ENCODE results near the gene RBP5. TPM values are rescaled to one million over a fixed set of nuclear protein-coding genes. Genes with fewer than 3 reads are reported as not detected.

The RBP5 gene
- total RNA-seq, 1 donor from 2014 or later, result 0.46 TPM

DNA sequence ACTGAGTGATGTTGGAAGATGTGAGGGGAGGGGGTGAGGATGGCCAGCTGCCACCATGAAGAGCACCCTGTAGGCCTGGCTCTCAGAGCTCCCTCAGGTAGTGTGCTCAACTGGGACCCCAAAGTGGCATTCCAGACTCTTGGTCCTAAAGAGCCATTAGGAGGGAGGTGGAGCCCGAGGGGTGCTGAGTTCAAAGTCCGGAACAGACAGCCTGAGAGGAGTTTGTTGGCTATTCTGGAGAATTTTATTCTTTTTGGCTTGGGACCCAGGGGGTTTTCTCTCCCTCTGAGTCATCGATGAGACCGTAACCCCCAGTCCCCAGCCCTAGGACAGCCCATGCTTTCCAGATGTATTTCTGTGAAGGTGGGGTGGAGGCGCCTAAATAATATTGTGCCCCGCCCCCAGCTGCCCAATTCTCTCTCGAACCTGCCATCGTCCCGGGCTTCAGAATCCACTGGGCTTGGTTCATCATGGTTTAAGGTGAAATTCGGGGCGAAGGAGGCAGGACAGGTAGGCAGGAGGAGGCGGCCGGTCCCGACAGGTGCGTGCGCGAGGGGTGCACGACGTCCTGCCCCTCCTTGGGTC lies 690 bp upstream of the RBP5 start:
- no peak for ATAC-seq (ENCODE audit: poor library complexity)
- intact Hi-C loops (cut with DNase I), result no loop called here

DNA sequence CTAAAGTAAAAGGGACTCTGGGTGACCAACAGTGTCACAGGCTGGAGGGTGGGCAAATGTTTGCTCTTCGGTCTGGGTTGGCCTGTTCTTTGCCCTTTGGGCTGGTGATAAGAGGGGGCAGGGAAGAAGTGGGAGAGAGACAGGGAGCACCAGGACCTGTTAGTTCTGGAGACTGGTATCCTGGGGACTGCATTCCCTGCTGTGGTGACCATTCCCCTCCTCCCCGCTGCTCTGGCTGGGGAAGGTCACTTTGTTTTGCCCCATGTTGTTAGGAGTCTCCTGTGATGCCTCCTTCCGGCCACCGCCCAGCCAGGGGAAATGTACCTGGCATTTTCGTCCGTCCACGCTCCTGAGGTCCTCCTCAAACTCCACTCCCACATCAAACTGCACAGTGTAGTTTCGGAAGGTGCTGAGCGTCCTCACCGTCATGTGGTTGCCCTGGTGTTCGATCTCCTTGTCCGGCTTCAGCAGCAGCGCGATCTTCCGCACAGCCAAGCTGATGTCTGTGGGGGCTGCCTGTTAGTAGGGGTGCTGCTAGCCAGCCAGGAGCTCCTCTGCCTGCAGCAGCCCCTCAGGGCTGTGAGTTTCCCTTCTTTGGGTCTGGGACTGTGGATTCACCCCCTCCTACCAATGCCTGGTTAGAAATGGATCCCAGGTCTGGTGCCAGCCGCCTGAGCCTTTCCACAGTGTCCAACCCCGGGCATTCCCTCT lies 618 bp downstream of the RBP5 start:
- ATAC-seq (ENCODE audit: poor library complexity), result no peak
- intact Hi-C loops (cut with DNase I), result no loop called here
- DNase-seq, result no peak

More for the DNA sequence above, 690 bp upstream of the RBP5 start:
- DNase-seq, result no peak

DNA sequence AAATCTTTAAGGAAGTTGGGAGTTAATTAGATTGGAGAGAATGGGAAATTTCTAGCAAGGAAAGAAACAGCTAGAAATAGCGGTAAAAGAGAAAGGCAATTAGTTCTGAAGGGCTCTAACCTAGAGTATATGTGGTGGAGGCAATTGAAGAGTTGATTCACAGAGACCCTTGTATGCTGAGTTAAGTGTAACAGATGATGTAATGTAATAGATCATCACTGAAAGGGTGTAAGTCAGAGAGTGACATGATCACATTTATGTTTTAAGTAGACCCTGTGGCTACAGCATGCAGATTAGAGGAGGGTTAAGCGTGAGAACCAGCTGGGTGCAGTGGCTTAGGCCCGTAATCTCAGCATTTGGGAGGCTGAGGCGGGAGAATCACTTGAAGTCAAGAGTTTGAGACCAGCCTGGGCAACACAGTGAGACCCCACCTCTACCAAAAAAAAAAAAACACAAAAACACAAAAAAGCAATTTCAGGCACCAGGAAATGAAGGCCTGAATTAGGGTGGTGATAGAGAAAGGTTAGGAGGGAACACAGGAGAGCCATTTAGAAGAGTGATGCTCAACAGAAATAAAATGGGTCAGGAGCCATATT lies 3.0 kb downstream of the RBP5 start:
- ATAC-seq (ENCODE audit: poor library complexity) (no peak), DNase-seq (no peak)
- intact Hi-C loops (cut with DNase I), result no loop called here

DNA sequence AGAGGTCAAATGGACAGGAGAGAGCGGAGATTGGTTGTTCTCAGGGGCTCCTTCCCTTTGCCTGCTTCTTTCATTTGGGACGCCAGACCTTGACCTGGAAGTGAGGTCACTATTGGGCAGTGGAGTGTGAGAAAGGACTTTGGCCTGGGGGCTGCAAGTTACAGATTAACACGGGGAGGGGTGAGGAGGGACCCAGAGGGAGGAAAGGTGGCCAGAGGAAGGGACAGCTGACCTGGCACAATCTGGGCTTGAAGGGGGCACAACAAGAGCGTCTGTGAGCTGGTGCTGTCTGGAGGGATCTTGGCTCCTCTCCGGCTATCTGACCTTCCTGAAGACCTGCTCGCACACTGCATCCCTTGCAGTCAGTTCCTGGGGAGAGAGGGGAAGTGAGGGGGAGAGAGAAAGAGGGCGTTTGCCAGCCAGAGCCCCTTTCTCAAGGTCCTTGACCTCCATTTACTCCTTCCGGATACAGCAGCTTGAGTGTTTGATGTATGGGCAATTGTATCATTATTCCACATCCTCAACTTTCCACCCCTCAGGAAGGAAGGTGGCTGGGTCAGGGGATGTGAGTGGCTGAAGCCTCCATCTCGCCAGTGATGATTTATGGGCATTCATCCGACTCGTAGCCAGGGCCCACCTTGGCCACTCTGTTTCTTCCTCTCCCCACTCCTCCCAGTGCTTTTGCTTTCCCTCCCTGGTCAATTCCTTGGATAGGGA lies 4.7 kb downstream of the RBP5 start:
- DNase-seq (no peak), ATAC-seq (ENCODE audit: poor library complexity) (no peak)
- intact Hi-C loops (cut with DNase I), result no loop called here

DNA sequence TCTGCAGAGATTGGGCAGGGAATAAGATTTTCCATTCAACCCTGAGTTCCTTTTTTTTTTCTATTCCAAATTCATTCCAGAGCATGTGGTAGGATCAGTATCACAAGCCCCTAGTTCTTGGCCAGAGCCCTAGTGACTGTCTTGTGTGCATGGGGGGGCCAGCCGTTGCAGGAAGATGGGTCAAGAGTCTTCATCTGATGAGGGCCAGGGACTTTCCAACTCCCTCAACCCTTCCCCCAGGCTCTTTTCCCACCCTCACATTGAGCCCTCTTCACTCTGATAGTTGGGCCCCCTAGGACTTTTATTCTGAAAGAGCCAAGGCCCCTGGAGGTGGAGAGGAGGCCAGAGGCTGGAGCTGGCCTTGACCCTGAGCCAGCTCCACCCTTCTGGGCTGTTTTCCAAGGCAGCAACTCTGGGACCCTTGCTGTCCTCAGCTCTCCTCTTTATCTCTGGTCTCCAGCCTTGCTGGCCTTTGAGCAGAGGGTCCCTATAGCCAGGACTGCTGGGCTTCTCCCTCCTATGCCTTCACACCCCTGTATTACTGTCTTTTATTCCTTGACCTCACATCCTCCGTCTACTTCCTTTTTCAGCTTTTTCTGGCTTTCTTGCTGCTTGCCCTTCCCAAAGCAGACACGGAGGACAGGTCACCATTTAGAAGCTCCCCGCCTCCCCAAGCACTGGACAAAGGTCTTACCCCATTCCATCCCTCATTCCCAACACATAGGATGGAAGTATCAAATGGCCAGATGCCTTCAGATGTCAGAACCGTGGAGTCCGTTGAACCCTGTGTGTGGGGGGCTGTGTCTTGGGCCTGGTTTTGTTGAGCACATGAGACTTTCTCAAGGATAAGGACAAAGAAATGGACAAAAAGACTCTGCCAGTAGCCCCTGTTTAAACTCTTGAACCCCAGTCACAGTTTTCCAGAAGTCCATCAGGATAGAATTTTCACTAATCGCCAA lies 5.6 kb downstream of the RBP5 start:
- peak; percentile 63 for DNase-seq
- ATAC-seq (ENCODE audit: poor library complexity), result peak; percentile 77
- intact Hi-C loops (cut with DNase I), result no loop called here

DNA sequence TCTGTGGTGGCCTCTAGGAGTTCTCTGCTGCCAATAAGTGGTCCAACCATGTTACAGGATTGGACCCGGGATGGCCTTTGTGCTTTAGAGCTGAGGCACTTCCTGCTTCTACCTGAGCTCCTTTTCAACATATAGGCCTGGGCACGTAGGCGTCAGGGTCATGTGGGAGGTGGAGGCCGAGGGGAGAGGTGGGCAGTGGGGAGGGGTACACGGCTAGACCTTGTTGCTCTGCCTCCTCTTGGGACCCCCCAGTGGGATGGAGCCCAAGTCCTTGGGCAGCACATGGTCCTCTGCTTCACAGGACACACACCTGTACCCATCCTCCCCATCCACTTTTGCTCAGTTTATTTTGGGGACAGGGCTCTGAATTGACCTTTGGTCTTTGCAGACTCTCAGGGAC lies 7.4 kb downstream of the RBP5 start:
- ATAC-seq (ENCODE audit: poor library complexity), result no peak
- DNase-seq, result no peak
- intact Hi-C loops (cut with DNase I), result no loop called here

DNA sequence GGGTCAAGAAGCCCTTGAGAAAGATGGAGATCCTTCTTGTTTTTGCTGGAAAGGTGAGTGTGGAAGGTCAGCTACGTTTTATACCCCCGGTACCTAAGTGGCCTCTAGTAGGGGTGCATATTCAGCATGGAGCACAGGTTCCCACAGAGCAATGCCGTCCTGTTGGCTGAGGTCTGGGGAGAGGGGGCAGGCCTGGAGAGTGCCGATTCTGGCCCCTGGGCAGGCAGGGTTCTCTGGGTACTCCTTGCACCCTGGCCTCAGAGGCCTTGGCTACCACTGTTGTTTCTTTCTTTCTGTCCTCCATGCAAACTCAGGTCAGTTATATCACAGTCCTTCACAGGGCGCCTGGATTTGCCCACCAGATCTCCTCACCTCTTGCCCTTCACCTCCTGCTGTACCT lies 8.5 kb downstream of the RBP5 start:
- intact Hi-C loops (cut with DNase I), result no loop called here
- ATAC-seq (ENCODE audit: poor library complexity) (no peak), DNase-seq (no peak)

DNA sequence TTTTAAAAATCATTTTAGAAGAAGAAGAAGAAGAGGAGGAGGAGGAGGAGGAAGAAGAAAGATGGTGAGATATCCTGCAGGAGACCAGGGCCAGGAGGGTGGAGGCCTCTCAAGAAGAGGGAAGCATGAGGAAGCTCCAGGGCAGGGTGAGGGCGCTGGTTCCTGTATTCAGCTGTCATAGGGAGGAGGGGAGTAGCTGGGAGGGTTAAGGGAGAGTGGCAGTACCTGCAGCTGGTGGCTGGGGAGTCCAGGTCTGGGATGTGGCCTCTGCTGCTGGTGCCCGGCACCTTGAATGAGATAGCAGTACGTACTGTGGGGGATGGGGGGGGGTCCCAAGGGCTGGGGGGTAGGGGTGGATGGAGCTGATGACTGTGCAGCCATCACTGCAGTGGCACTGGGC lies 9.8 kb downstream of the RBP5 start:
- intact Hi-C loops (cut with DNase I), result loop anchor here (10.0 kb wide), 1 partner anchor 174 kb away; the partner anchor contains the start of genes C12orf57 and RNU7-1
- DNase-seq (no peak), ATAC-seq (ENCODE audit: poor library complexity) (no peak)

DNA sequence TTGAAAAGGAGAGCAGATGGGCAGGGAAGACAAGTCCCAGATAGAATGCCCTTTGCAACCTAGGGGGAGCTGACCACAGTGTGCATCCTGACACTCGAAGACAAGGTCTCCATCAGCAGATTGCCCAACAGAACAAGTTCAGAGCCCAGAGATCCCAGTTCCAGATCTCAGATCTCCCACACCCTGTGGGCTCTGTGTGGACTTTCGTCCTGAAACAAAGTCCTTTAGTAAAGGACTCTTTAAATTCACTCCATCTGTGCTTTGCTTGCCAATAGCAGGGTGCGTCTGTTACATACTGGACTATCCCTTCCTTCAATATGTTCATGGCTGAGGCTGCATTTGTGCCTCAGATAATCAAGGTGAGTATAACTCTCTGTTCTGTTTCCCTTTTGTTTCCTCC lies 11.0 kb downstream of the RBP5 start:
- intact Hi-C loops (cut with DNase I), result loop anchor here (10.0 kb wide), 1 partner anchor 173 kb away; the partner anchor contains the start of genes C12orf57 and RNU7-1
- ATAC-seq (ENCODE audit: poor library complexity), result no peak
- DNase-seq, result no peak

DNA sequence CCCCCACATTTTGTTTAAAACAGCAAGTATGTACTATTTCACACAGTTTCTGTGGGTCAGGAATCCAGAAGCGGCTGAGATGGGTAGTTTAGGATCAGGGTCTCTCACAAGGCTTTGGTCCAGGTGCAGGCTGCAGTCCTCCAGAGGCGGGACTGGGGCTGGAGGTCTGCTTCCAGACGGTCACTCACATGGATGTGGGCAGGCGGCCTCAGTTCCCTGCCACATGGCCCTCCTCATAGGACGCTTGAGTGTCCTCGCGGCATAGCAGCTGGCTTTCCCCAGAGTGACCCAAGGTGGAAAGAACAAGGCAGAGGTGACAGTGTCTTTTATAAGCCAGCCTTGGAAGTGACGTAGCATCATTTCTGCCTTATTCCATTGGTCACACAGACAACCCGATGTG lies 11.8 kb downstream of the RBP5 start:
- no peak for DNase-seq
- ATAC-seq (ENCODE audit: poor library complexity), result no peak
- intact Hi-C loops (cut with DNase I), result loop anchor here (10.0 kb wide), 1 partner anchor 172 kb away; the partner anchor contains the start of genes C12orf57 and RNU7-1

DNA sequence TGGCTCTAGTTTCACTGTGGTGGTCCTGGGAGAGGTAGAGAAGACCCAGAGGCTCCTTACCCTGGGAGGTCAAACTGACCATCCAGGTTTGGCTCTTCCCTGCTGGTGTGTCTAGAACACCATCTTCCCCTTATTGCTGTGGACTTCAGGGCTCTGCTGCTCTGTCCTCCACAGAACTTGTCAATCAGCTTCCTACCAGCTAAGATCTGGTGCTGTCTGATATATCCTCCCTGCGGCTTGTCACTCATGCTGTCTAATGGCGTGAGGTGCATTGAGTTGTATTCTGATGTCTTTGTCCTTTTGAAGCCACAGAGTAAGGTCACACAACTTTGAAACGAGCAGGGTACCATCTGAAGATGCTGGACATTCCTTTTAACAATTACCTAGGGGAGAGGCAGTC lies 12.5 kb downstream of the RBP5 start:
- DNase-seq, result no peak
- no peak for ATAC-seq (ENCODE audit: poor library complexity)
- intact Hi-C loops (cut with DNase I), result loop anchor here (10.0 kb wide), 1 partner anchor 171 kb away; the partner anchor contains the start of genes C12orf57 and RNU7-1

DNA sequence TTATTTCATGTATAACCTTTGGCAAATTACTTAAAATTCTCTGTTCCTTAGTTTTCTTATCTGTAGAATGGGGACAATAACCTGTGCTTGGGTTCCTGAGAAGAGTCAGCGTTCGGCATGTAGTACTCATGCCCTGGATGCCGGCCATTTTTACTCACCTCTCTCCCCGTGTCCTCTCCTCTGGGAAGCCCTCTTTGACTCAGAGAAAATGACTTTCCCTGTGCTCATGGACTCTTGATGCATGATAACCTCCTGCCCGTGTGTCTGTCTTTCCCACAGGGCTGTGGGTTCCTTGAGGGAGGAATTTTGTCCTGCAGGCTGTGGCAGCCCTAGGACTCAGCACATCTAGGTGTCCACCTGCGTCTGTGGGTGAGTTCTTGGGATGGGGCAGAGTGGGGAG lies 13.8 kb downstream of the RBP5 start:
- intact Hi-C loops (cut with DNase I), result loop anchor here (10.0 kb wide), 1 partner anchor 170 kb away; the partner anchor contains the start of genes C12orf57 and RNU7-1
- no peak for DNase-seq
- ATAC-seq (ENCODE audit: poor library complexity), result no peak

DNA sequence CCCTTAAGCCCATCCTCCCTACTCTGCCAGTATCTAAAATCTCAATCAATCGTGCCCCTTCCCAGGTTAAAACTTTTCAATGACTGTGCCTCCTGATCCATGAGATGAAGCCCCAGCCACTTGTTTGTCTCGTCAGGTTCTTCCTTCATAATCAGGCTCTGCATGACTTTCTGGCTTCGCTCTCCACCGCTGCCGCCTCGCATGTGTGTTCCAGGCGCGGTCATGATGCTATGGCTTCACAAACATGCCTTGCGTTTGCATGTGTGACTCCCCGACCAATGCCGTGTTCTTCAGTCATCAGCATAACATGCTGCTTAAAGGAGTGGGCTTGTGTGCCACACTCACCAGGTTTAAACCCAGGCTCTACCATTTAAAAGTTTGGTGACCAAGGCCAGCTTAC lies 14.7 kb downstream of the RBP5 start:
- DNase-seq, result no peak
- intact Hi-C loops (cut with DNase I), result loop anchor here (10.0 kb wide), 1 partner anchor 169 kb away; the partner anchor contains the start of genes C12orf57 and RNU7-1
- no peak for ATAC-seq (ENCODE audit: poor library complexity)

DNA sequence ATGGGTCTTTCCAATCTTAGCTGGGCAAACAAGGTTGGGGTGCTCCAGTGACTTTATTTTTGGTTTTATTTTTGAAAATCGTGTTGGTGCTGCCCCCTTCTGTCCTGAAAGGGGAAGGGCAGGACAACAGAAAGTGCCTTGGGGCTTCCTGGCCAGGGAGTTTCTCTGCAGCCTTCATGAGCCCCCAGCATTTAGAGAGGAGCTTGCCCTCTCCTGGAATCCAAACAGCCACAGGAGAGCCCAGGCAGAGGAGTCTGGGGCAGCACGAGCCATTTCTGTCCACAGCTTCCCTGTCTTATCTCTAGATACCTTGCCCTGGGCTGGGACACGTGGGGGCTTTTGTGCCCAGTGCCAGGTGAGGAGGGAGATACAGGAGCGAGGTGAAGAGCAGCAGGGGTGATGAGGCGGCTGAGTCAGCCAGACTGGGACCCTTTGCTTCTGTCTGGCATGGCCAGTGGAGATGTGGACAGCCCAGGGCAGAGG lies 15.3 kb downstream of the RBP5 start:
- DNase-seq, result no peak
- peak; percentile 32 for ATAC-seq (ENCODE audit: poor library complexity)
- intact Hi-C loops (cut with DNase I), result loop anchor here (10.0 kb wide), 1 partner anchor 169 kb away; the partner anchor contains the start of genes C12orf57 and RNU7-1

DNA sequence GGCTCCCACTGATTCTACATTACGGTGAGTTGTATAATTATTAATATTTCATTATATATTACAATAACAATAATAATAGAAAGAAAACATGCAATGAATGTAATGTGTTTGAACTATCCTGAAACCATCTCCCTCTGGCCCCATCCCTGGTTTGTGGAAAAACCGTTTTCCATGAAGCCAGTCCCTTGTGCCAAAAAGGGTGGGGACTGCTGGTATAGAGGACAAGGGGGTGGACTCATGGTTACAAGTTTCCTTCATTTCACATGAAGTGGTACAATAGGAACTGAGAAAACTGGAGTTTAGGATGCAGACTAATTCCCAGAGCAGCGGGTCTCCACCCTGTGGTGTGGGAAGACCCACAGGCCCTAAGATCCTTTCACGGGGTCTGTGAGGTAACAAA lies 16.6 kb downstream of the RBP5 start:
- DNase-seq, result no peak
- intact Hi-C loops (cut with DNase I), result loop anchor here (10.0 kb wide), 1 partner anchor 167 kb away; the partner anchor contains the start of genes C12orf57 and RNU7-1
- ATAC-seq (ENCODE audit: poor library complexity), result no peak

DNA sequence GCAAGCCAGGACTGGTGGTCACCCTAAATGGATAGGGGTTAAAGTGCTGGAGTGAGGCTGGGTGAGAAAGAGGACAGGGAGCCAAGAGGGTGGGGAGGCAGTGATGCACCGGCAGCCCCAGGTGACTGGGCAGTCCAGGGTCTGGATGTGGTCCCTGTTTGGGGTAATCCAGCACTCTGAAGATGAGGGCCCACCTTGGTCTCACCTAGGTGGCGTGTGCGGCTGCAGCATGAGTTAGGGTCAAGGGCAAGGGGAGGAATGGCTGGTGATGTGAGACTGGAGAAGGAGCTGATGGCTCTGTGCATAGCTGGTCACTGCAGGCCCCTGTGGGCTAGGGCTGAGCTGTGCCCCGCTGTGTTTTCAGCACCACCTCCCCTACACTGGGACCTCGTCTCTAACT lies 18.0 kb downstream of the RBP5 start:
- ATAC-seq (ENCODE audit: poor library complexity) (no peak), DNase-seq (no peak)
- intact Hi-C loops (cut with DNase I), result loop anchor here (10.0 kb wide), 1 partner anchor 166 kb away; the partner anchor contains the start of genes C12orf57 and RNU7-1

DNA sequence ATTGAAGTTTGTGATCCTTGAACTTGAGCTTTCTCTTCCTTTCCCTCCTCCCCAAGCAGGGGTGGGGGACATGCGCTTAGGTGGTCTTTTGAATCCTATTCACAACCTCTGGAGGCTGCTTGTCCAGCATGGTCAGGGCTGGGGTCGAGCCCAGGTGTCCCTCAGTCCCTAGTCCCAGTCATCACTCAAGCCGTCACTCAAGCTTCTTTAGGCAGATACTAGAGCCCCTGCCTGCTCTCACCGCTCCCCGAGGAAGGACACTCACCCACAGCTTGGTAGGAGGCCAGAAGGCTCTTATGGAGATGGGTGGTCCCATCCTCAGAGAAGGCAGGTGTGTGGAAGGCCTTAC lies 19.1 kb downstream of the RBP5 start:
- intact Hi-C loops (cut with DNase I), result no loop called here
- DNase-seq (no peak), ATAC-seq (ENCODE audit: poor library complexity) (no peak)

Measured in Right ventricle myocardium superior (tissue), 1 donor.